SK-N-SH treated with all-trans-retinoic acid at 6 μM for 48 hours (cell line): Measurements from ENCODE around the gene ANKRD30B.

Experiments
- ARNTL ChIP-seq: fragments of 450-650 bp; formaldehyde crosslinking; IDR thresholded peaks from 2 replicates; pipeline ENCODE4 v1.5.0; 2020; ENCODE audit warnings: low read depth, mild to moderate bottlenecking, moderate library complexity, borderline replicate concordance
- BACH2 ChIP-seq: fragments of 250-450 bp; sonication (Bioruptor Pico); IDR thresholded peaks from 2 replicates; pipeline ENCODE4 v1.9.0; 2021; ENCODE audit warnings: mild to moderate bottlenecking, borderline replicate concordance
- CSDC2 ChIP-seq: fragments of 250-450 bp; sonication (Bioruptor Pico); IDR thresholded peaks from 2 replicates; pipeline ENCODE4 v1.5.0; 2020; ENCODE audit warnings: mild to moderate bottlenecking, moderate library complexity
- ESRRG ChIP-seq: fragments of 250-450 bp; sonication (Bioruptor Pico); IDR thresholded peaks from 2 replicates; pipeline ENCODE4 v1.6.1; 2021; ENCODE audit warnings: mild to moderate bottlenecking
- GLIS3 ChIP-seq: fragments of 250-450 bp; sonication (Bioruptor Pico); IDR thresholded peaks from 2 replicates; pipeline ENCODE4 v1.5.0; 2020; ENCODE audit warnings: mild to moderate bottlenecking, moderate library complexity
- PPARA ChIP-seq: fragments of 250-450 bp; sonication (Bioruptor Pico); IDR thresholded peaks from 2 replicates; pipeline ENCODE4 v1.5.0; 2020; ENCODE audit warnings: mild to moderate bottlenecking, borderline replicate concordance
- SNAI2 ChIP-seq: fragments of 250-450 bp; sonication (Bioruptor Pico); IDR thresholded peaks from 2 replicates; pipeline ENCODE4 v1.5.0; 2020; ENCODE audit warnings: mild to moderate bottlenecking, moderate library complexity
- ZFP3 ChIP-seq: fragments of 250-450 bp; sonication (Bioruptor Pico); IDR thresholded peaks from 2 replicates; pipeline ENCODE4 v1.5.0; 2020; ENCODE audit warnings: mild to moderate bottlenecking, moderate library complexity
- ZFP30 ChIP-seq: fragments of 450-650 bp; formaldehyde crosslinking; IDR thresholded peaks from 2 replicates; pipeline ENCODE4 v1.5.0; 2022; ENCODE audit warnings: mild to moderate bottlenecking, moderate library complexity
- ZNF565 ChIP-seq: fragments of 450-650 bp; formaldehyde crosslinking; conservative IDR thresholded peaks from 2 replicates; pipeline ENCODE4 v1.5.0; 2020; ENCODE audit warnings: low read depth, mild to moderate bottlenecking, moderate library complexity
- ZNF70 ChIP-seq: fragments of 450-650 bp; formaldehyde crosslinking; IDR thresholded peaks from 2 replicates; pipeline ENCODE4 v1.5.0; 2020; ENCODE audit warnings: mild to moderate bottlenecking, moderate library complexity
- TF ChIP-seq, protein P1 (sequence below): fragments of 250-450 bp; sonication (Bioruptor Pico); IDR thresholded peaks from 2 replicates; pipeline ENCODE4 v1.8.0; 2020; ENCODE audit warnings: mild to moderate bottlenecking, moderate library complexity, borderline replicate concordance
- TF ChIP-seq, protein P2 (sequence below): fragments of 250-450 bp; sonication (Bioruptor Pico); IDR thresholded peaks from 2 replicates; pipeline ENCODE4 v1.5.1; 2020; ENCODE audit warnings: low read depth, mild to moderate bottlenecking, moderate library complexity

GRCh38 chr18:14781671-14782070, 33.7 kb downstream of the ANKRD30B start:
- TF ChIP-seq PPARA (CRISPR knock-in tag): no peak
- no peak for TF ChIP-seq BACH2
- TF ChIP-seq, protein P1, sequence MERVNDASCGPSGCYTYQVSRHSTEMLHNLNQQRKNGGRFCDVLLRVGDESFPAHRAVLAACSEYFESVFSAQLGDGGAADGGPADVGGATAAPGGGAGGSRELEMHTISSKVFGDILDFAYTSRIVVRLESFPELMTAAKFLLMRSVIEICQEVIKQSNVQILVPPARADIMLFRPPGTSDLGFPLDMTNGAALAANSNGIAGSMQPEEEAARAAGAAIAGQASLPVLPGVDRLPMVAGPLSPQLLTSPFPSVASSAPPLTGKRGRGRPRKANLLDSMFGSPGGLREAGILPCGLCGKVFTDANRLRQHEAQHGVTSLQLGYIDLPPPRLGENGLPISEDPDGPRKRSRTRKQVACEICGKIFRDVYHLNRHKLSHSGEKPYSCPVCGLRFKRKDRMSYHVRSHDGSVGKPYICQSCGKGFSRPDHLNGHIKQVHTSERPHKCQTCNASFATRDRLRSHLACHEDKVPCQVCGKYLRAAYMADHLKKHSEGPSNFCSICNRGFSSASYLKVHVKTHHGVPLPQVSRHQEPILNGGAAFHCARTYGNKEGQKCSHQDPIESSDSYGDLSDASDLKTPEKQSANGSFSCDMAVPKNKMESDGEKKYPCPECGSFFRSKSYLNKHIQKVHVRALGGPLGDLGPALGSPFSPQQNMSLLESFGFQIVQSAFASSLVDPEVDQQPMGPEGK: no peak
- no peak for TF ChIP-seq ZFP30 (CRISPR knock-in tag)
- no peak for TF ChIP-seq ESRRG
- no peak for TF ChIP-seq SNAI2 (CRISPR knock-in tag)
- TF ChIP-seq ARNTL: no peak
- TF ChIP-seq CSDC2: no peak
- TF ChIP-seq ZNF565 (CRISPR knock-in tag): no peak
- TF ChIP-seq GLIS3 (CRISPR knock-in tag): no peak
- TF ChIP-seq, protein P2, sequence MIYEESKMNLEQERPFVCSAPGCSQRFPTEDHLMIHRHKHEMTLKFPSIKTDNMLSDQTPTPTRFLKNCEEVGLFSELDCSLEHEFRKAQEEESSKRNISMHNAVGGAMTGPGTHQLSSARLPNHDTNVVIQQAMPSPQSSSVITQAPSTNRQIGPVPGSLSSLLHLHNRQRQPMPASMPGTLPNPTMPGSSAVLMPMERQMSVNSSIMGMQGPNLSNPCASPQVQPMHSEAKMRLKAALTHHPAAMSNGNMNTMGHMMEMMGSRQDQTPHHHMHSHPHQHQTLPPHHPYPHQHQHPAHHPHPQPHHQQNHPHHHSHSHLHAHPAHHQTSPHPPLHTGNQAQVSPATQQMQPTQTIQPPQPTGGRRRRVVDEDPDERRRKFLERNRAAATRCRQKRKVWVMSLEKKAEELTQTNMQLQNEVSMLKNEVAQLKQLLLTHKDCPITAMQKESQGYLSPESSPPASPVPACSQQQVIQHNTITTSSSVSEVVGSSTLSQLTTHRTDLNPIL (CRISPR knock-in tag): no peak
- TF ChIP-seq ZFP3: no peak
- TF ChIP-seq ZNF70 (CRISPR knock-in tag): no peak
